ENCODE measurements around the gene PRDM10. TPM values are rescaled to one million over a fixed set of nuclear protein-coding genes. Genes with fewer than 3 reads are reported as not detected.

PRDM10 gene
- total RNA-seq = 10 to 100 TPM in 1 of 8 experiments, 1 to 10 TPM in 7; 4.1 to 12.3 (median 5.3) TPM

- in situ Hi-C loops (cut with MboI; ENCODE audit: low pct_unique_long_range_greater_than_20kb in 2 of 9, low sequenced_read_pairs in 9 of 9, unreplicated experiment in 9 of 9) = no loop called here
- peak; percentile 57 to 76 (median 68) for ATAC-seq (replicated peaks in 6 of 8)
- 0% methylated on average over 2 to 5 of the region's 33 CpGs; no CpG with 5 or more reads in 8 of the 10 experiments for WGBS, 10 experiments
- Histone ChIP-seq H3K4me3 (peak within 1 kb of the TSS; percentile 52 to 92 (median 66)), H3K27ac (peak within 1 kb of the TSS; percentile 100), H3K4me1 (replicated peaks in 1 of 2) (peaks cover 0 to 8% of the 10 kb centered on the region in 2 donors)
These were observed at the start of gene PRDM10 for GRCh38 chr11:130002352-130002845. PRDM10 (minus strand) TSS chr11:130002835; CDS start chr11:129960964, 41,871 bp downstream.

GRCh38 chr11:130051082-130051481, 48.4 kb upstream of the PRDM10 start:
- peak in 1 of 8 experiments; percentile 8 for ATAC-seq (replicated peaks in 6 of 8)
- no peak overlapping the region for H3K4me3 ChIP-seq
- peaks cover 0 to 5% of the 10 kb centered on the region in 2 donors for H3K4me1 ChIP-seq (replicated peaks in 1 of 2)
- 43 to 100% (median 100%) methylated on average over 1 of the region's 1 CpG; no CpG with 5 or more reads in 2 of the 10 experiments for WGBS, 10 experiments
- in situ Hi-C loops (cut with MboI; ENCODE audit: low pct_unique_long_range_greater_than_20kb in 2 of 9, low sequenced_read_pairs in 9 of 9, unreplicated experiment in 9 of 9) = no loop called here
- no peak overlapping the region for H3K27ac ChIP-seq

- H3K27ac ChIP-seq = no peak overlapping the region
- peak in 4 of 8 experiments; percentile 16 to 80 (median 54) for ATAC-seq (replicated peaks in 6 of 8)
- in situ Hi-C loops (cut with MboI; ENCODE audit: low pct_unique_long_range_greater_than_20kb in 2 of 9, low sequenced_read_pairs in 9 of 9, unreplicated experiment in 9 of 9) = no loop called here
- H3K4me3 ChIP-seq = no peak overlapping the region
- WGBS, 10 experiments = 40 to 70% (median 52%) methylated on average over 1 to 2 of the region's 2 CpGs; no CpG with 5 or more reads in 7 of the 10 experiments
- peaks cover 0 to 2% of the 10 kb centered on the region in 2 donors for H3K4me1 ChIP-seq (replicated peaks in 1 of 2)
These were observed 47.6 kb upstream of the PRDM10 start for GRCh38 chr11:130050257-130050656.

GRCh38 chr11:130049328-130049771, 46.7 kb upstream of the PRDM10 start:
- in situ Hi-C loops (cut with MboI; ENCODE audit: low pct_unique_long_range_greater_than_20kb in 2 of 9, low sequenced_read_pairs in 9 of 9, unreplicated experiment in 9 of 9) = no loop called here
- no peaks in the 10 kb centered on the region for H3K4me1 ChIP-seq (replicated peaks in 1 of 2)
- H3K4me3 ChIP-seq = no peak overlapping the region
- ATAC-seq (replicated peaks in 6 of 8) = peak in 3 of 8 experiments; percentile 54 to 90 (median 83)
- WGBS, 10 experiments = no CpG with 5 or more reads among the region's 1 CpG
- H3K27ac ChIP-seq = no peak overlapping the region

- no peaks in the 10 kb centered on the region for H3K4me1 ChIP-seq (replicated peaks in 1 of 2)
These were observed 44.5 kb upstream of the PRDM10 start for GRCh38 chr11:130047141-130047540.

GRCh38 chr11:130043575-130043974, 40.9 kb upstream of the PRDM10 start:
- no peak overlapping the region for H3K27ac ChIP-seq
- no peak overlapping the region for H3K4me3 ChIP-seq
- 24 to 100% (median 74%) methylated on average over 1 to 5 of the region's 5 CpGs for WGBS, 10 experiments
- ATAC-seq (replicated peaks in 6 of 8) = no peak
- in situ Hi-C loops (cut with MboI; ENCODE audit: low pct_unique_long_range_greater_than_20kb in 2 of 9, low sequenced_read_pairs in 9 of 9, unreplicated experiment in 9 of 9) = no loop called here
- no peaks in the 10 kb centered on the region for H3K4me1 ChIP-seq (replicated peaks in 1 of 2)

More at GRCh38 chr11:130047141-130047540, 44.5 kb upstream of the PRDM10 start:
- Histone ChIP-seq H3K27ac (no peak overlapping the region), H3K4me3 (no peak overlapping the region)
- in situ Hi-C loops (cut with MboI; ENCODE audit: low pct_unique_long_range_greater_than_20kb in 2 of 9, low sequenced_read_pairs in 9 of 9, unreplicated experiment in 9 of 9) = no loop called here
- no peak for ATAC-seq (replicated peaks in 6 of 8)
- WGBS, 10 experiments = 29 to 100% (median 78%) methylated on average over 1 of the region's 1 CpG; no CpG with 5 or more reads in 1 of the 10 experiments

- WGBS, 10 experiments = 44 to 100% (median 88%) methylated on average over 1 to 12 of the region's 16 CpGs; no CpG with 5 or more reads in 3 of the 10 experiments
- Histone ChIP-seq H3K4me1 (replicated peaks in 1 of 2) (peaks cover 0 to 5% of the 10 kb centered on the region in 2 donors), H3K27ac (no peak overlapping the region), H3K4me3 (no peak overlapping the region)
- in situ Hi-C loops (cut with MboI; ENCODE audit: low pct_unique_long_range_greater_than_20kb in 2 of 9, low sequenced_read_pairs in 9 of 9, unreplicated experiment in 9 of 9) = no loop called here
- peak in 5 of 8 experiments; percentile 12 to 83 (median 50) for ATAC-seq (replicated peaks in 6 of 8)
These were observed 39.5 kb upstream of the PRDM10 start for GRCh38 chr11:130042093-130042591.

- H3K4me1 ChIP-seq (replicated peaks in 1 of 2) = peaks cover 0 to 5% of the 10 kb centered on the region in 2 donors
- no peak for ATAC-seq (replicated peaks in 6 of 8)
- no peak overlapping the region for H3K27ac ChIP-seq
- no peak overlapping the region for H3K4me3 ChIP-seq
- whole genome bisulfite sequencing, 10 experiments = 87 to 100% (median 94%) methylated on average over 3 to 37 of the region's 49 CpGs; no CpG with 5 or more reads in 2 of the 10 experiments
- in situ Hi-C loops (cut with MboI; ENCODE audit: low pct_unique_long_range_greater_than_20kb in 2 of 9, low sequenced_read_pairs in 9 of 9, unreplicated experiment in 9 of 9) = no loop called here
These were observed 37.8 kb upstream of the PRDM10 start for GRCh38 chr11:130040281-130040940.

- Histone ChIP-seq H3K4me1 (replicated peaks in 1 of 2) (peaks cover 0 to 5% of the 10 kb centered on the region in 2 donors), H3K4me3 (no peak overlapping the region), H3K27ac (no peak overlapping the region)
- peak; percentile 75 to 91 (median 88) for ATAC-seq (replicated peaks in 6 of 8)
- in situ Hi-C loops (cut with MboI; ENCODE audit: low pct_unique_long_range_greater_than_20kb in 2 of 9, low sequenced_read_pairs in 9 of 9, unreplicated experiment in 9 of 9) = no loop called here
- WGBS, 10 experiments = 0 to 81% (median 53%) methylated on average over 2 to 7 of the region's 7 CpGs; no CpG with 5 or more reads in 1 of the 10 experiments
These were observed 35.4 kb upstream of the PRDM10 start for GRCh38 chr11:130037881-130038585.

- ATAC-seq (replicated peaks in 6 of 8) = peak in 6 of 8 experiments; percentile 24 to 73 (median 50)
- no peak overlapping the region for H3K27ac ChIP-seq
- peaks cover 0 to 5% of the 10 kb centered on the region in 2 donors for H3K4me1 ChIP-seq (replicated peaks in 1 of 2)
- WGBS, 10 experiments = 20 to 100% (median 93%) methylated on average over 1 to 3 of the region's 3 CpGs; no CpG with 5 or more reads in 5 of the 10 experiments
- H3K4me3 ChIP-seq = no peak overlapping the region
- in situ Hi-C loops (cut with MboI; ENCODE audit: low pct_unique_long_range_greater_than_20kb in 2 of 9, low sequenced_read_pairs in 9 of 9, unreplicated experiment in 9 of 9) = no loop called here
These were observed 34.4 kb upstream of the PRDM10 start for GRCh38 chr11:130037058-130037457.

- in situ Hi-C loops (cut with MboI; ENCODE audit: low pct_unique_long_range_greater_than_20kb in 2 of 9, low sequenced_read_pairs in 9 of 9, unreplicated experiment in 9 of 9) = no loop called here
- no peak for ATAC-seq (replicated peaks in 6 of 8)
- peaks cover 0 to 5% of the 10 kb centered on the region in 2 donors for H3K4me1 ChIP-seq (replicated peaks in 1 of 2)
These were observed 31.6 kb upstream of the PRDM10 start for GRCh38 chr11:130034236-130034635.

GRCh38 chr11:130032931-130033330, 30.3 kb upstream of the PRDM10 start:
- WGBS, 10 experiments = 92 to 100% (median 100%) methylated on average over 1 to 8 of the region's 44 CpGs; no CpG with 5 or more reads in 5 of the 10 experiments

More at GRCh38 chr11:130034236-130034635, 31.6 kb upstream of the PRDM10 start:
- H3K27ac ChIP-seq = no peak overlapping the region
- no peak overlapping the region for H3K4me3 ChIP-seq

GRCh38 chr11:130031945-130032344, 29.3 kb upstream of the PRDM10 start:
- peak in 1 of 8 experiments; percentile 35 for ATAC-seq (replicated peaks in 6 of 8)
- WGBS, 10 experiments = 90 to 100% (median 97%) methylated on average over 2 of the region's 2 CpGs; no CpG with 5 or more reads in 4 of the 10 experiments
- H3K4me3 ChIP-seq = no peak overlapping the region
- no peak overlapping the region for H3K27ac ChIP-seq
- no peaks in the 10 kb centered on the region for H3K4me1 ChIP-seq (replicated peaks in 1 of 2)
- in situ Hi-C loops (cut with MboI; ENCODE audit: low pct_unique_long_range_greater_than_20kb in 2 of 9, low sequenced_read_pairs in 9 of 9, unreplicated experiment in 9 of 9) = no loop called here

More at GRCh38 chr11:130032931-130033330, 30.3 kb upstream of the PRDM10 start:
- Histone ChIP-seq H3K4me1 (replicated peaks in 1 of 2) (no peaks in the 10 kb centered on the region), H3K27ac (no peak overlapping the region), H3K4me3 (no peak overlapping the region)
- in situ Hi-C loops (cut with MboI; ENCODE audit: low pct_unique_long_range_greater_than_20kb in 2 of 9, low sequenced_read_pairs in 9 of 9, unreplicated experiment in 9 of 9) = no loop called here
- ATAC-seq (replicated peaks in 6 of 8) = no peak
